ENCODE measurements around the gene MRPS25.
"Not testable (repeated sequence)": the region's sequence is repeated elsewhere in the genome, so short reads cannot be mapped to it uniquely, and the experiment has no call there.

Gene MRPS25

GRCh38 chr3:15014606-15015328 lies 50.3 kb downstream of the MRPS25 start:
- no peak for DNase-seq
- no peaks in the 10 kb centered on the region for H3K9me3 ChIP-seq (ENCODE audit: severe bottlenecking)
- peaks cover 63% of the 10 kb centered on the region for H3K36me3 ChIP-seq
- no peak overlapping the region for H3K27ac ChIP-seq
- no peaks in the 10 kb centered on the region for H3K27me3 ChIP-seq (ENCODE audit: insufficient read depth, low read depth, severe bottlenecking)
- TF ChIP-seq CTCF (IDR thresholded peaks at IDR 0.05; ENCODE audit: low read depth, low read length): no peak
- H3K4me3 ChIP-seq (ENCODE audit: low read depth, low read length): no peak overlapping the region

- H3K27me3 ChIP-seq (ENCODE audit: insufficient read depth, low read depth, severe bottlenecking): no peaks in the 10 kb centered on the region
- H3K9me3 ChIP-seq (ENCODE audit: severe bottlenecking): no peaks in the 10 kb centered on the region
- H3K4me3 ChIP-seq (ENCODE audit: low read depth, low read length): no peak overlapping the region
- no peak overlapping the region for H3K27ac ChIP-seq
- peaks cover 43% of the 10 kb centered on the region for H3K36me3 ChIP-seq
- no peak for DNase-seq
- TF ChIP-seq CTCF (IDR thresholded peaks at IDR 0.05; ENCODE audit: low read depth, low read length): no peak
Measured at GRCh38 chr3:15011174-15011573, 53.9 kb downstream of the MRPS25 start.

- DNase-seq: no peak
- no peaks in the 10 kb centered on the region for H3K27me3 ChIP-seq (ENCODE audit: insufficient read depth, low read depth, severe bottlenecking)
- no peak overlapping the region for H3K4me3 ChIP-seq (ENCODE audit: low read depth, low read length)
- TF ChIP-seq CTCF (IDR thresholded peaks at IDR 0.05; ENCODE audit: low read depth, low read length): no peak
- no peaks in the 10 kb centered on the region for H3K9me3 ChIP-seq (ENCODE audit: severe bottlenecking)
- no peak overlapping the region for H3K27ac ChIP-seq
- H3K36me3 ChIP-seq: peaks cover 41% of the 10 kb centered on the region
Measured at GRCh38 chr3:15010664-15011063, 54.5 kb downstream of the MRPS25 start.

- H3K36me3 ChIP-seq: peaks cover 34% of the 10 kb centered on the region
- no peaks in the 10 kb centered on the region for H3K9me3 ChIP-seq (ENCODE audit: severe bottlenecking)
- H3K27me3 ChIP-seq (ENCODE audit: insufficient read depth, low read depth, severe bottlenecking): no peaks in the 10 kb centered on the region
- TF ChIP-seq CTCF (IDR thresholded peaks at IDR 0.05; ENCODE audit: low read depth, low read length): no peak
- H3K27ac ChIP-seq: no peak overlapping the region
- DNase-seq: no peak
- H3K4me3 ChIP-seq (ENCODE audit: low read depth, low read length): no peak overlapping the region
Measured at GRCh38 chr3:15009167-15009566, 55.9 kb downstream of the MRPS25 start.

GRCh38 chr3:15007681-15008141 lies 57.4 kb downstream of the MRPS25 start:
- TF ChIP-seq CTCF (IDR thresholded peaks at IDR 0.05; ENCODE audit: low read depth, low read length): no peak
- Histone ChIP-seq H3K27ac (no peak overlapping the region), H3K27me3 (ENCODE audit: insufficient read depth, low read depth, severe bottlenecking) (no peaks in the 10 kb centered on the region)

GRCh38 chr3:14999182-14999581 lies 65.9 kb downstream of the MRPS25 start:
- H3K4me3 ChIP-seq (ENCODE audit: low read depth, low read length); H3K9me3 ChIP-seq (ENCODE audit: severe bottlenecking); H3K27ac ChIP-seq; H3K27me3 ChIP-seq (ENCODE audit: insufficient read depth, low read depth, severe bottlenecking); DNase-seq: not testable (repeated sequence)
- H3K36me3 ChIP-seq: peaks cover 14% of the 10 kb centered on the region

More at GRCh38 chr3:15007681-15008141, 57.4 kb downstream of the MRPS25 start:
- no peak for DNase-seq
- H3K4me3 ChIP-seq (ENCODE audit: low read depth, low read length): no peak overlapping the region
- H3K9me3 ChIP-seq (ENCODE audit: severe bottlenecking): no peaks in the 10 kb centered on the region
- peaks cover 30% of the 10 kb centered on the region for H3K36me3 ChIP-seq
